Measurements from ENCODE around the gene OLIG1. TPM values are rescaled to one million over a fixed set of nuclear protein-coding genes. Genes with fewer than 3 reads are reported as not detected.

OLIG1 gene
- total RNA-seq, 2 experiments from 2014 or later, result not detected

DNA sequence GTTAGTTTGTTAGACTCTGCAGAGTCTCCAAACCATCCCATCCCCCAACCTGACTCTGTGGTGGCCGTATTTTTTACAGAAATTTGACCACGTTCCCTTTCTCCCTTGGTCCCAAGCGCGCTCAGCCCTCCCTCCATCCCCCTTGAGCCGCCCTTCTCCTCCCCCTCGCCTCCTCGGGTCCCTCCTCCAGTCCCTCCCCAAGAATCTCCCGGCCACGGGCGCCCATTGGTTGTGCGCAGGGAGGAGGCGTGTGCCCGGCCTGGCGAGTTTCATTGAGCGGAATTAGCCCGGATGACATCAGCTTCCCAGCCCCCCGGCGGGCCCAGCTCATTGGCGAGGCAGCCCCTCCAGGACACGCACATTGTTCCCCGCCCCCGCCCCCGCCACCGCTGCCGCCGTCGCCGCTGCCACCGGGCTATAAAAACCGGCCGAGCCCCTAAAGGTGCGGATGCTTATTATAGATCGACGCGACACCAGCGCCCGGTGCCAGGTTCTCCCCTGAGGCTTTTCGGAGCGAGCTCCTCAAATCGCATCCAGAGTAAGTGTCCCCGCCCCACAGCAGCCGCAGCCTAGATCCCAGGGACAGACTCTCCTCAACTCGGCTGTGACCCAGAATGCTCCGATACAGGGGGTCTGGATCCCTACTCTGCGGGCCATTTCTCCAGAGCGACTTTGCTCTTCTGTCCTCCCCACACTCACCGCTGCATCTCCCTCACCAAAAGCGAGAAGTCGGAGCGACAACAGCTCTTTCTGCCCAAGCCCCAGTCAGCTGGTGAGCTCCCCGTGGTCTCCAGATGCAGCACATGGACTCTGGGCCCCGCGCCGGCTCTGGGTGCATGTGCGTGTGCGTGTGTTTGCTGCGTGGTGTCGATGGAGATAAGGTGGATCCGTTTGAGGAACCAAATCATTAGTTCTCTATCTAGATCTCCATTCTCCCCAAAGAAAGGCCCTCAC, 44.2 kb upstream of the OLIG1 start, which contains the start of gene OLIG2:
Gene OLIG2, plus strand, starts transcription at position 447 of the 954 bp plus-strand sequence. CDS start 928 bp downstream, outside the sequence.
- no peaks in the 10 kb centered on the region for H4K20me1 ChIP-seq (ENCODE audit: insufficient read depth, low read length)
- H3K4me1 ChIP-seq (ENCODE audit: insufficient read depth, low read length, poor library complexity, severe bottlenecking), result no peaks in the 10 kb centered on the region
- H3K4me2 ChIP-seq (ENCODE audit: low read length), result no peak within 1 kb of the TSS
- no peaks in the 10 kb centered on the region for H3K36me3 ChIP-seq (ENCODE audit: insufficient read depth, low read length)
- H3K9me3 ChIP-seq (ENCODE audit: low read length), result no peaks in the 10 kb centered on the region
- ChIA-PET POLR2A (interaction anchor here (0.6 kb wide), 1 partner anchor 482 kb away, joined by 4 read pairs; no protein-coding TSS in a partner anchor), CTCF (ENCODE audit: unreplicated experiment) (no interaction called here)
- no peaks in the 10 kb centered on the region for H3K9me2 ChIP-seq (ENCODE audit: insufficient read depth, low read length)
- intact Hi-C loops (cut with micrococcal nuclease; ENCODE audit: unreplicated experiment), result no loop called here
- no peaks in the 10 kb centered on the region for H3K79me2 ChIP-seq (ENCODE audit: insufficient read depth, low read depth, low read length)
- BruUV-seq (replicated peaks), result no TSS peak
- no peak within 1 kb of the TSS for H2AFZ ChIP-seq (ENCODE audit: low read length)
- no peak for DNase-seq (ENCODE audit: low spot score)
- no peak within 1 kb of the TSS for H3K4me3 ChIP-seq (ENCODE audit: low read depth, low read length, poor library complexity, severe bottlenecking)
- no peak within 1 kb of the TSS for H3K27ac ChIP-seq (ENCODE audit: low read depth, low read length, poor library complexity, severe bottlenecking)
- TF ChIP-seq, protein P1, sequence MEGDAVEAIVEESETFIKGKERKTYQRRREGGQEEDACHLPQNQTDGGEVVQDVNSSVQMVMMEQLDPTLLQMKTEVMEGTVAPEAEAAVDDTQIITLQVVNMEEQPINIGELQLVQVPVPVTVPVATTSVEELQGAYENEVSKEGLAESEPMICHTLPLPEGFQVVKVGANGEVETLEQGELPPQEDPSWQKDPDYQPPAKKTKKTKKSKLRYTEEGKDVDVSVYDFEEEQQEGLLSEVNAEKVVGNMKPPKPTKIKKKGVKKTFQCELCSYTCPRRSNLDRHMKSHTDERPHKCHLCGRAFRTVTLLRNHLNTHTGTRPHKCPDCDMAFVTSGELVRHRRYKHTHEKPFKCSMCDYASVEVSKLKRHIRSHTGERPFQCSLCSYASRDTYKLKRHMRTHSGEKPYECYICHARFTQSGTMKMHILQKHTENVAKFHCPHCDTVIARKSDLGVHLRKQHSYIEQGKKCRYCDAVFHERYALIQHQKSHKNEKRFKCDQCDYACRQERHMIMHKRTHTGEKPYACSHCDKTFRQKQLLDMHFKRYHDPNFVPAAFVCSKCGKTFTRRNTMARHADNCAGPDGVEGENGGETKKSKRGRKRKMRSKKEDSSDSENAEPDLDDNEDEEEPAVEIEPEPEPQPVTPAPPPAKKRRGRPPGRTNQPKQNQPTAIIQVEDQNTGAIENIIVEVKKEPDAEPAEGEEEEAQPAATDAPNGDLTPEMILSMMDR (conservative IDR thresholded peaks at IDR 0.05; ENCODE audit: low read length), result no peak
- no peak for TF ChIP-seq EZH2phosphoT487 (IDR thresholded peaks at IDR 0.05; ENCODE audit: borderline replicate concordance, low read depth, low read length)

DNA sequence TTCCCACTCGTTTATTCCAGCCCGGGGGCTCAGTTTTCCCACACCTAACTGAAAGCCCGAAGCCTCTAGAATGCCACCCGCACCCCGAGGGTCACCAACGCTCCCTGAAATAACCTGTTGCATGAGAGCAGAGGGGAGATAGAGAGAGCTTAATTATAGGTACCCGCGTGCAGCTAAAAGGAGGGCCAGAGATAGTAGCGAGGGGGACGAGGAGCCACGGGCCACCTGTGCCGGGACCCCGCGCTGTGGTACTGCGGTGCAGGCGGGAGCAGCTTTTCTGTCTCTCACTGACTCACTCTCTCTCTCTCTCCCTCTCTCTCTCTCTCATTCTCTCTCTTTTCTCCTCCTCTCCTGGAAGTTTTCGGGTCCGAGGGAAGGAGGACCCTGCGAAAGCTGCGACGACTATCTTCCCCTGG, 43.5 kb upstream of the OLIG1 start:
- intact Hi-C loops (cut with micrococcal nuclease; ENCODE audit: unreplicated experiment), result no loop called here
- H3K79me2 ChIP-seq (ENCODE audit: insufficient read depth, low read depth, low read length), result no peaks in the 10 kb centered on the region
- no peaks in the 10 kb centered on the region for H3K9me2 ChIP-seq (ENCODE audit: insufficient read depth, low read length)
- no peak overlapping the region for H3K4me2 ChIP-seq (ENCODE audit: low read length)
- H2AFZ ChIP-seq (ENCODE audit: low read length), result no peak overlapping the region
- H3K4me1 ChIP-seq (ENCODE audit: insufficient read depth, low read length, poor library complexity, severe bottlenecking), result no peaks in the 10 kb centered on the region
- H3K9me3 ChIP-seq (ENCODE audit: low read length), result no peaks in the 10 kb centered on the region
- BruUV-seq (replicated peaks), result no TSS peak
- no peak for TF ChIP-seq EZH2phosphoT487 (IDR thresholded peaks at IDR 0.05; ENCODE audit: borderline replicate concordance, low read depth, low read length)
- TF ChIP-seq, protein P1 (conservative IDR thresholded peaks at IDR 0.05; ENCODE audit: low read length), result no peak
- no peak overlapping the region for H3K27ac ChIP-seq (ENCODE audit: low read depth, low read length, poor library complexity, severe bottlenecking)
- no peaks in the 10 kb centered on the region for H3K36me3 ChIP-seq (ENCODE audit: insufficient read depth, low read length)
- ChIA-PET POLR2A (no interaction called here), CTCF (ENCODE audit: unreplicated experiment) (no interaction called here)
- no peaks in the 10 kb centered on the region for H4K20me1 ChIP-seq (ENCODE audit: insufficient read depth, low read length)
- no peak for DNase-seq (ENCODE audit: low spot score)
- no peak overlapping the region for H3K4me3 ChIP-seq (ENCODE audit: low read depth, low read length, poor library complexity, severe bottlenecking)

Measured in OCI-LY7 (cell line).